Upper lobe of right lung (tissue), 1 donor: ENCODE data around the gene CDK5R1. TPM values are rescaled to one million over a fixed set of nuclear protein-coding genes. Genes with fewer than 3 reads are reported as not detected.

Experiments used
- ATAC-seq: fragments of 200-7000 bp; cut with Tn5 transposase; one replicate; pipeline ENCODE4 v1.9.1; 2020; ENCODE audit warnings: mild to moderate bottlenecking, moderate library complexity
- DNase-seq: peaks from one replicate; pipeline ENCODE4 v3.0.0-alpha.2; 2020
- H3K27ac ChIP-seq: fragments of 200-600 bp; one replicate; pipeline ENCODE4 v1.8.0; 2022
- H3K27me3 ChIP-seq: fragments of 200-600 bp; one replicate; pipeline ENCODE4 v1.8.0; 2022; ENCODE audit warnings: mild to moderate bottlenecking
- H3K36me3 ChIP-seq: fragments of 200-600 bp; one replicate; pipeline ENCODE4 v1.8.0; 2022
- H3K4me1 ChIP-seq: fragments of 200-600 bp; one replicate; pipeline ENCODE4 v1.8.0; 2022
- H3K4me3 ChIP-seq: fragments of 200-600 bp; one replicate; pipeline ENCODE4 v1.8.0; 2022; ENCODE audit warnings: mild to moderate bottlenecking
- H3K9me3 ChIP-seq: fragments of 200-600 bp; one replicate; pipeline ENCODE4 v1.8.0; 2022
- CTCF ChIP-seq: fragments of 200-600 bp; IDR thresholded peaks from one replicate; pipeline ENCODE4 v1.8.0; 2022; ENCODE audit warnings: antibody characterized with exemption
- intact Hi-C: fragments of 100-400 bp; cut with DNase I; formaldehyde crosslinking; loops from one replicate; pipeline ENCODE4 v1.11.0; 2022
- total RNA-seq: library from RNA; stranded (reverse); fragmentation: NEBNext Ultra II Directional; extraction: Animal tissue kit (Norgen Biotek cat#: 25700); gene quantifications from one replicate; pipeline ENCODE4 v1.2.1, GENCODE V29; 2021
- donor health status: DM: no; HTN: yes; CAD: no; lungs with severe emphysema.

CDK5R1 gene
- total RNA-seq, 1 donor from 2014 or later, result 1.6 TPM

- ATAC-seq (peak; percentile 99), DNase-seq (peak; percentile 99)
- Histone ChIP-seq H3K27me3 (no peaks in the 10 kb centered on the region), H3K27ac (peak within 1 kb of the TSS; percentile 86), H3K4me3 (peak within 1 kb of the TSS; percentile 100), H3K9me3 (no peaks in the 10 kb centered on the region), H3K36me3 (peaks cover 27% of the 10 kb centered on the region), H3K4me1 (peaks cover 17% of the 10 kb centered on the region)
- peak; percentile 93 for TF ChIP-seq CTCF
- intact Hi-C loops, result no loop called here
Observed at GRCh38 chr17:32444301-32445073, 42.3 kb upstream of the CDK5R1 start, which contains the start of gene PSMD11. Gene PSMD11, plus strand, starts transcription at chr17:32444510. Its CDS starts 14 bp downstream, at chr17:32444524.

DNA sequence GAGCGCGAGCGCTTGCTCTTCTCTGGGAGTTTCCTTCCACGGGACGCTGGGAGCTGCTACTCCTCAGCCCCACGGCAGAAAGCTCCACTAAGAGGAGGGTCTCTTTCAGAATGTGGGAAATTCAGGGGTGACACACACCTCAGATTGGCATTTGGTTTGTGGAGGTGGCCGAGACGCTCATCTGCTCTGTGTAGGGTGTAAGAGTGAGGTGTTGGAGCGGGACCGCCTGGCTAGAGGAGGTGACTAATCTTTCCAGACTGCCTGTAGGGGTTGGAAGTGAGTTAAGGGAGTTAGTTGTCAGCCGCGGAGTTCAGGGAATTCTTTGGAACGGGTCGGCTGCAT lies 41.7 kb upstream of the CDK5R1 start:
- peak overlapping the region; percentile 86 for H3K27ac ChIP-seq
- peaks cover 17% of the 10 kb centered on the region for H3K4me1 ChIP-seq
- ATAC-seq (peak; percentile 43), DNase-seq (no peak)
- no peaks in the 10 kb centered on the region for H3K27me3 ChIP-seq
- intact Hi-C loops, result no loop called here
- TF ChIP-seq CTCF, result no peak
- H3K4me3 ChIP-seq, result peak overlapping the region; percentile 100
- no peaks in the 10 kb centered on the region for H3K9me3 ChIP-seq
- H3K36me3 ChIP-seq, result peaks cover 33% of the 10 kb centered on the region

DNA sequence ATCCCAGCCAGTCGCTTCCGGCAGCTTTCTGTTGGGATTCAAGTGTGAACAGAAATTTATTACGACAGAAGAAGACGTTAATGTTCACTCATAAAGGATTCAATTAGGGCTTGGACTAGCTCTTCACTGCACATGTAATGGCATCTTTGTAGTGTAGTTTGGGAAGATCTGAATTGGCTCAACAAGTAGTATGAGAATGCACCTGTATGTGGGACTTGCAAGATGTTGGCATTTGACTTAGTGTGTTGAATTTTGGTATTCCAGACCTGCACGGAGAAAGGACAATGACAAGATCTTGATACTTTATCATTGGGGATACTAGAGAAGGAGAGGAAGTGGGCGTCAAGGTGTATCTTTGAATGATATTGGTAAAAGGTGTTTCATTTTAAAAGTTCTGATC lies 41.3 kb upstream of the CDK5R1 start:
- Histone ChIP-seq H3K27me3 (no peaks in the 10 kb centered on the region), H3K27ac (peak overlapping the region; percentile 86), H3K36me3 (peaks cover 37% of the 10 kb centered on the region), H3K9me3 (no peaks in the 10 kb centered on the region), H3K4me3 (peak overlapping the region; percentile 100), H3K4me1 (peaks cover 17% of the 10 kb centered on the region)
- TF ChIP-seq CTCF, result no peak
- ATAC-seq (no peak), DNase-seq (no peak)
- intact Hi-C loops, result no loop called here

GRCh38 chr17:32445971-32446370 lies 40.8 kb upstream of the CDK5R1 start:
- H3K27me3 ChIP-seq, result no peaks in the 10 kb centered on the region
- no peak overlapping the region for H3K27ac ChIP-seq
- no peak for DNase-seq
- H3K4me3 ChIP-seq, result peak overlapping the region; percentile 100
- no peak for ATAC-seq
- no peak for TF ChIP-seq CTCF
- peaks cover 42% of the 10 kb centered on the region for H3K36me3 ChIP-seq
- no peaks in the 10 kb centered on the region for H3K9me3 ChIP-seq
- H3K4me1 ChIP-seq, result peaks cover 17% of the 10 kb centered on the region
- intact Hi-C loops, result no loop called here

GRCh38 chr17:32446949-32447348 lies 39.8 kb upstream of the CDK5R1 start:
- H3K4me1 ChIP-seq, result peaks cover 17% of the 10 kb centered on the region
- intact Hi-C loops, result no loop called here
- no peaks in the 10 kb centered on the region for H3K9me3 ChIP-seq
- H3K36me3 ChIP-seq, result peaks cover 52% of the 10 kb centered on the region
- no peak overlapping the region for H3K27ac ChIP-seq
- DNase-seq, result no peak
- no peak for ATAC-seq
- no peak for TF ChIP-seq CTCF
- H3K27me3 ChIP-seq, result no peaks in the 10 kb centered on the region
- no peak overlapping the region for H3K4me3 ChIP-seq
